Adrenal gland (tissue), 12 donors: ENCODE data around the gene TMEM132C. TPM values are rescaled to one million over a fixed set of nuclear protein-coding genes. Genes with fewer than 3 reads are reported as not detected.

Source experiments
- DNase-seq, 7 donors: peaks; one replicate each; pipeline ENCODE4 v3.0.0-alpha.2; 2019 to 2020
- H3K27ac ChIP-seq, 5 donors: fragments of 200-600 bp; sonication (generic) in 4 of 5; 1 replicate in 3 of 5; 2 replicates in 2 of 5; pipeline versions ENCODE4 v1.5.1 to v1.8.0; 2016 to 2020; ENCODE audit warnings: mild to moderate bottlenecking in 1 of 5
- H3K27me3 ChIP-seq: fragments of 200-600 bp; 2 replicates; pipeline ENCODE4 v1.8.0; 2021
- H3K36me3 ChIP-seq, 2 donors: fragments of 200-600 bp; replicated peaks in 1 of 2; 1 replicate in 1 of 2; 2 replicates in 1 of 2; pipeline versions ENCODE4 v1.5.1 to v1.8.0; 2018 to 2022
- H3K4me1 ChIP-seq, 2 donors: fragments of 200-600 bp; replicated peaks in 1 of 2; 1 replicate in 1 of 2; 2 replicates in 1 of 2; pipeline versions ENCODE4 v1.5.1 to v1.8.0; 2018 to 2021
- H3K4me3 ChIP-seq, 4 donors: fragments of 200-600 bp; sonication (generic) in 3 of 4; one replicate each; pipeline ENCODE4 v1.5.1; 2016 to 2018
- H3K9me3 ChIP-seq, 3 donors: fragments of 200-600 bp; sonication (generic) in 1 of 3; replicated peaks in 1 of 3; 1 replicate in 2 of 3; 2 replicates in 1 of 3; pipeline versions ENCODE4 v1.5.1 to v1.8.0; 2016 to 2021
- CTCF ChIP-seq, 6 experiments: fragments of 450-650 bp in 4 of 6; fragments of 200-600 bp in 2 of 6; sonication (generic) in 1 of 6; IDR thresholded peaks; 1 replicate in 5 of 6; 2 replicates in 1 of 6; pipeline versions ENCODE4 v1.5.1 to v1.8.0; 2016 to 2021; ENCODE audit warnings: antibody characterized with exemption in 6 of 6, mild to moderate bottlenecking in 2 of 6, moderate library complexity in 1 of 6
- POLR2A ChIP-seq, 2 donors: fragments of 450-650 bp; IDR thresholded peaks; one replicate each; pipeline ENCODE4 v1.6.1; 2017; ENCODE audit warnings: antibody characterized with exemption in 2 of 2, mild to moderate bottlenecking in 2 of 2, moderate library complexity in 1 of 2
- WGBS, 4 donors: extraction: QIAGEN DNeasy Blood & Tissue Kit in 2 of 4; methylation state at CpG; one replicate each; pipeline versions ENCODE4 v1.1.5 to v1.1.7; 2013 to 2017; 5-methylcytosine and 5-hydroxymethylcytosine counted together
- intact Hi-C, 2 donors: fragments of 100-400 bp; cut with DNase I; formaldehyde crosslinking; loops; one replicate each; pipeline versions ENCODE4 v1.14.1 to v1.15.0; 2022 to 2023
- polyA plus RNA-seq, 3 donors: library from polyadenylated mRNA; stranded (reverse); fragments of 200-250 nt in 2 of 3; fragments of 350-450 nt in 1 of 3; fragmentation: Illumina TruSeq in 1 of 3; extraction: RNeasy Lipid Tissue Mini Kit (QIAGEN cat#74804) in 1 of 3; gene quantifications; one replicate each; pipeline ENCODE4 v1.2.3, GENCODE V29; 2013 to 2014
- total RNA-seq, 9 donors: library from RNA; depleted of rRNA in 4 of 9; stranded (reverse); fragments of >200 nt in 4 of 9; fragments of 120-200 nt in 1 of 9; fragmentation: NEBNext Ultra II Directional in 1 of 9; extraction: Animal tissue kit (Norgen Biotek cat#: 25700) in 1 of 9; gene quantifications; one replicate each; pipeline versions ENCODE4 v1.1.0 to v1.2.4, GENCODE V29; 2013 to 2023
- donor health status: healthy with polysubstance abuse.
- donor health status: Bipolar disorder and iron deficiency.
- donor health status: DM: yes; HTN: yes; CAD: no.
- donor health status: DM: no; HTN: no; CAD: no.
- donor health status: DM: no; HTN: no; CAD: no.
- donor health status: DM: yes; HTN: yes; CAD: no.

Gene TMEM132C
- total and polyA plus RNA-seq, 12 donors, result 1.2 to 4.2 (median 2.5) TPM

- H3K9me3 ChIP-seq, result no peaks in the 10 kb centered on the region
- H3K36me3 ChIP-seq, result no peaks in the 10 kb centered on the region
- WGBS, 4 donors, result 42 to 57% (median 50%) methylated on average over 3 of the region's 3 CpGs
- TF ChIP-seq POLR2A (IDR thresholded peaks at IDR 0.05) (no peak), CTCF (IDR thresholded peaks at IDR 0.05) (no peak)
- H3K4me1 ChIP-seq, result no peaks in the 10 kb centered on the region
- no peaks in the 10 kb centered on the region for H3K27me3 ChIP-seq
- no peak for DNase-seq
- no peak overlapping the region for H3K27ac ChIP-seq
- intact Hi-C loops, result no loop called here
- H3K4me3 ChIP-seq, result no peak overlapping the region
Observed at GRCh38 chr12:128531170-128531569, 264.2 kb downstream of the TMEM132C start.

- Histone ChIP-seq H3K36me3 (no peaks in the 10 kb centered on the region), H3K27ac (no peak overlapping the region), H3K4me1 (no peaks in the 10 kb centered on the region), H3K9me3 (no peaks in the 10 kb centered on the region), H3K27me3 (no peaks in the 10 kb centered on the region), H3K4me3 (no peak overlapping the region)
- TF ChIP-seq CTCF (IDR thresholded peaks at IDR 0.05) (no peak), POLR2A (IDR thresholded peaks at IDR 0.05) (no peak)
- intact Hi-C loops, result no loop called here
- 55 to 67% (median 62%) methylated on average over 5 of the region's 5 CpGs for WGBS, 4 donors
- DNase-seq, result no peak
Observed at GRCh38 chr12:128534906-128535305, 267.9 kb downstream of the TMEM132C start.

GRCh38 chr12:128536810-128537209 lies 269.8 kb downstream of the TMEM132C start:
- DNase-seq, result no peak
- H3K36me3 ChIP-seq, result no peaks in the 10 kb centered on the region
- no peaks in the 10 kb centered on the region for H3K9me3 ChIP-seq
- intact Hi-C loops, result no loop called here
- H3K27ac ChIP-seq, result no peak overlapping the region
- H3K27me3 ChIP-seq, result no peaks in the 10 kb centered on the region
- H3K4me1 ChIP-seq, result no peaks in the 10 kb centered on the region
- TF ChIP-seq POLR2A (IDR thresholded peaks at IDR 0.05), result no peak
- no peak for TF ChIP-seq CTCF (IDR thresholded peaks at IDR 0.05)
- no peak overlapping the region for H3K4me3 ChIP-seq

- no peak overlapping the region for H3K27ac ChIP-seq
- DNase-seq, result no peak
- WGBS, 4 donors, result 48 to 63% (median 61%) methylated on average over 1 of the region's 1 CpG
- no peaks in the 10 kb centered on the region for H3K9me3 ChIP-seq
- no peaks in the 10 kb centered on the region for H3K27me3 ChIP-seq
- H3K4me3 ChIP-seq, result no peak overlapping the region
- intact Hi-C loops, result no loop called here
- no peak for TF ChIP-seq POLR2A (IDR thresholded peaks at IDR 0.05)
- TF ChIP-seq CTCF (IDR thresholded peaks at IDR 0.05), result no peak
- no peaks in the 10 kb centered on the region for H3K4me1 ChIP-seq
- H3K36me3 ChIP-seq, result no peaks in the 10 kb centered on the region
Observed at GRCh38 chr12:128537668-128538067, 270.7 kb downstream of the TMEM132C start.
